OCI-LY7 (cell line): ENCODE results near the gene VPS37B.

Experiments used
- CTCF ChIP-seq: fragments of 200-600 bp; sonication (generic); conservative IDR thresholded peaks from 2 replicates; pipeline ENCODE4 v1.5.1; 2014; ENCODE audit warnings: mild to moderate bottlenecking, antibody characterized with exemption, low read length, moderate library complexity, mixed read lengths
- EZH2phosphoT487 ChIP-seq: fragments of 200-600 bp; sonication (generic); IDR thresholded peaks from 2 replicates; pipeline ENCODE4 v1.6.1; 2018; ENCODE audit warnings: low read depth, borderline replicate concordance, mild to moderate bottlenecking, mixed run types, antibody characterized with exemption, low read length, moderate library complexity, mixed read lengths

GRCh38 chr12:122902854-122903692 lies 7.1 kb upstream of the VPS37B start:
- TF ChIP-seq CTCF (no peak), EZH2phosphoT487 (no peak)
